Activated CD4-positive, alpha-beta T cell treated with anti-CD3 and anti-CD28 coated beads, Interleukin-10, Interleukin-2, amounts not matched to agents 100 ng/mL and 50 ng/mL, durations not matched to agents 16 hours and 8 hours (primary cell): ENCODE data around the gene KPNA2.
"Not testable (repeated sequence)": the region's sequence is repeated elsewhere in the genome, so short reads cannot be mapped to it uniquely, and the experiment has no call there.

ENCODE experiments used
- DNase-seq: peaks from one replicate; pipeline ENCODE4 v3.0.0-alpha.2; 2020

The KPNA2 gene

GRCh38 chr17:68061512-68062313 lies 26.2 kb downstream of the KPNA2 start:
- no peak for DNase-seq

- not testable (repeated sequence) for DNase-seq
Observed at GRCh38 chr17:68065366-68065765, 29.8 kb downstream of the KPNA2 start.

- not testable (repeated sequence) for DNase-seq
Observed at GRCh38 chr17:68068512-68068911, 33.0 kb downstream of the KPNA2 start.

- DNase-seq: not testable (repeated sequence)
Observed at GRCh38 chr17:68070582-68071444, 35.3 kb downstream of the KPNA2 start.

- no peak for DNase-seq
Observed at GRCh38 chr17:68074279-68074678, 38.7 kb downstream of the KPNA2 start.

GRCh38 chr17:68075953-68076607 lies 40.5 kb downstream of the KPNA2 start:
- DNase-seq: not testable (repeated sequence)

- not testable (repeated sequence) for DNase-seq
Observed at GRCh38 chr17:68077498-68077897, 42.0 kb downstream of the KPNA2 start.

- no peak for DNase-seq
Observed at GRCh38 chr17:68080411-68081150, 45.0 kb downstream of the KPNA2 start.

- peak; percentile 24 for DNase-seq
Observed at GRCh38 chr17:68081305-68082265, 46.0 kb downstream of the KPNA2 start.

- DNase-seq: peak; percentile 31
Observed at GRCh38 chr17:68085771-68086381, 50.3 kb downstream of the KPNA2 start.

- DNase-seq: peak; percentile 50
Observed at GRCh38 chr17:68086666-68087065, 51.1 kb downstream of the KPNA2 start.

GRCh38 chr17:68087131-68087623 lies 51.6 kb downstream of the KPNA2 start:
- peak; percentile 23 for DNase-seq

- DNase-seq: no peak
Observed at GRCh38 chr17:68087851-68088250, 52.3 kb downstream of the KPNA2 start.

GRCh38 chr17:68089881-68090280 lies 54.3 kb downstream of the KPNA2 start:
- peak; percentile 62 for DNase-seq

GRCh38 chr17:68094481-68095078 lies 59.0 kb downstream of the KPNA2 start:
- no peak for DNase-seq

GRCh38 chr17:68095205-68095811 lies 59.8 kb downstream of the KPNA2 start:
- no peak for DNase-seq

- DNase-seq: no peak
Observed at GRCh38 chr17:68096111-68096510, 60.6 kb downstream of the KPNA2 start.
